Activated T-helper 1 cell treated with anti-CD3 and anti-CD28 coated beads, Interleukin-2, amount 50 U/mL, for 16 hours (primary cell): ENCODE measurements around the gene RIPOR1.
A peak's percentile ranks its signal among the peaks of the same experiment; 100 is the strongest.

Source experiments
- DNase-seq, 2 donors: peaks; one replicate each; pipeline ENCODE4 v3.0.0-alpha.2; 2020; ENCODE audit warnings: low read depth in 1 of 2, low spot score in 1 of 2

RIPOR1 gene

GRCh38 chr16:67539691-67540635, 11.3 kb downstream of the RIPOR1 start:
- DNase-seq: no peak

DNA sequence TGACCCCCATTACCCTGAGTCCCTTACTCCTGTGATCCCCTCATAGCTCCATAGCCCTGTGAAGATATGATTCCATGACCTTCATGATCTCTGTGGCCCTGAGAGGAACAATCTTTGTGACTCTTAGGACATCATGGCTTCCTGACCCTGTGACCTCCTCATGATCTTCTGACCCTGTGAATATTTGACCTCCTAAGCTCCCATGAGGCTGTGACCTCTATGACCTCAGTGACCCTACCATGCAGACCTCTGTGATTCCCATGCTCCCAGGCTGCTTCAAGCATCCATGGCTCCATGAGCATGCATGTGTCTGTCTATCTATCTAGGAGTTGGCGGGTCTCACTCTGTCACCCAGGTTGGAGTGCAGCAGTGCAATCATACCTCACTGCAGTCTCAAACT, 12.1 kb downstream of the RIPOR1 start:
- DNase-seq: no peak

DNA sequence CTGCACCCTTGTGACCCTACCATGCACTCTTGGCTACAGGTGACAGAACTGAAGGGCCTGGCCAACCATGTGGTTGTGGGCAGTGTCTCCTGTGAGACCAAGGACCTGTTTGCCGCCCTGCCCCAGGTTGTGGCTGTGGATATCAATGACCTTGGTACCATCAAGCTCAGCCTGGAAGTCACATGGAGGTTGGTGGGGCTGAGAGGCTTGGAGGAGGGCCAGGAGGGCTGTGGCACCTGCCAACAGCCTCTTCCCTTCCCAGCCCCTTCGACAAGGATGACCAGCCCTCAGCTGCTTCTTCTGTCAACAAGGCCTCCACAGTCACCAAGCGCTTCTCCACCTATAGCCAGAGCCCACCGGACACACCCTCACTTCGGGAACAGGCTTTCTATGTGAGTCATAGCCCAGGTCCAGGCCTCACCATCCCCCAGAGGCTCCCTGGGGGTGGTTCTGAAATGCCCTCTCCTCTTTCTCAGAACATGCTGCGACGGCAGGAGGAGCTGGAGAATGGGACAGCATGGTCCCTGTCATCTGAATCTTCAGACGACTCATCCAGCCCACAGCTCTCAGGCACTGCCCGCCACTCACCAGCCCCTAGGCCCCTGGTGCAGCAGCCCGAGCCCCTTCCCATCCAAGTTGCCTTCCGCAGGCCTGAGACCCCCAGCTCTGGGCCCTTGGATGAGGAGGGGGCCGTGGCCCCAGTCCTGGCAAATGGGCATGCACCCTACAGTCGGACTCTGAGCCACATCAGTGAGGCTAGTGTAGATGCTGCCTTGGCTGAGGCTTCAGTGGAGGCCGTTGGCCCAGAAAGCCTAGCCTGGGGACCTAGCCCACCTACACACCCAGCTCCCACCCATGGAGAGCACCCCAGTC, 13.0 kb downstream of the RIPOR1 start:
- DNase-seq: no peak

DNA sequence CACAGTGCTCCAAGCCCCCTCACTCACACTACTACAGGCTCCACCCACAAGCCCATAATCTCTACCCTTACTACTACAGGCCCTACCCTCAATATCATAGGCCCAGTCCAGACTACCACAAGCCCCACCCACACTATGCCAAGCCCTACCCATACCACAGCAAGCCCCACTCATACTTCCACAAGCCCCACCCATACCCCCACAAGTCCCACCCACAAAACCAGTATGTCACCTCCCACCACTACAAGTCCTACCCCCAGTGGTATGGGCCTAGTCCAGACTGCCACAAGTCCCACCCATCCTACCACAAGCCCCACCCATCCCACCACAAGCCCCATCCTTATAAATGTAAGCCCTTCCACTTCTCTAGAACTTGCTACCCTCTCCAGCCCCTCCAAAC, 13.8 kb downstream of the RIPOR1 start:
- DNase-seq: peak in 1 of 2 donors; percentile 40

- DNase-seq: no peak
These were observed 14.4 kb downstream of the RIPOR1 start for GRCh38 chr16:67543036-67543435.

DNA sequence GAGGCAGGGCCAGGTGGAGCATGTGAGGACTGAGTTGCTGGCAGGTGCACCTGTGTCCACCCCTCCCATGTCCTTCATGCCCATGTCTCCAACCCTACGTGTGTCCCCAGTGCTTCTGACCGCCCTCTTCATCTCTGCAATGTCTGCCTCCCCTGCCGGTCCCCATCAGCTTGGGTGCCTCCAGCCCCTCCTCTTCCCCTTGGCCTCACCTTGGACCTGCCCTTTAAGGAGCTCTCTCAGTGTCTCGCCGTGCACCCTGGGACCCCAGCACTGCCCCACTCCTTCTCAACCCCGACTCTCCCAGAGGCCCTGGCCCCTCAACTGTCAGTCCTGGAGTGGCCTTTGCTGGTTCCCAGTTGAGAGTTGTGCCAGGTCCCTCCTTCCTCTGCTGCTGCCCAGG, 15.0 kb downstream of the RIPOR1 start:
- DNase-seq: no peak

DNA sequence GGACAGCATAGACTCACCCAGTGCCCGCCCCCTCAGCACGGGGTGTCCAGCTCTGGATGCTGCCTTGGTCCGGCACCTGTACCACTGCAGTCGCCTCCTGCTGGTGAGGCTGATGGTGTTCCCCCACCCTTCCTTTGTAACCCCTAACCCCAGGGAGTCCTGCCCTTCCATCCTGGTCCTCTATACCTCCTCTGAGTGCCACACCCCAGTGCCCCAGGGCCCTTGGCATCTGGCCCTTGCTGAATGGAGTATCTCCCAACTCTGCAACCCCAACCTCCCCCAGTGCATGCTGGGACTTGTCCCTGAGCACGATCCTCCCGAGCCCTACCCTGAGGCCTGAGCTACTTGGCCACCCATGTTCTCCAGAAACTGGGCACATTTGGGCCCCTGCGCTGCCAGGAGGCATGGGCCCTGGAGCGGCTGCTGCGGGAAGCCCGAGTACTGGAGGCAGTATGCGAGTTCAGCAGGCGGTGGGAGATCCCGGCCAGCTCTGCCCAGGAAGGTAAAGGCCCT, 15.8 kb downstream of the RIPOR1 start:
- DNase-seq: no peak

GRCh38 chr16:67544844-67545664, 16.4 kb downstream of the RIPOR1 start:
- no peak for DNase-seq

DNA sequence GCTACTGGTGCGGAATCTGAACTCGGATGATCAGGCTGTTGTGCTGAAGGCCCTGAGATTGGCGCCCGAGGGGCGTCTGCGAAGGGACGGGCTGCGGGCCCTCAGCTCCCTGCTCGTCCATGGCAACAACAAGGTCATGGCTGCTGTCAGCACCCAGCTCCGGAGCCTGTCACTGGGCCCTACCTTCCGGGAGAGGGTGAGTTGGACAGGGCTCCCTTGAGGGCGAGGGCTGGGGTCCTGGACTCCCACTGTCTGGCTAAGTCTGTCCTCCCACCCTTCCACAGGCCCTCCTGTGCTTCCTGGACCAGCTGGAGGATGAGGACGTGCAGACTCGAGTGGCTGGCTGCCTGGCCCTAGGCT, 17.0 kb downstream of the RIPOR1 start:
- DNase-seq: no peak

- DNase-seq: no peak
These were observed 17.5 kb downstream of the RIPOR1 start for GRCh38 chr16:67546091-67546501.

- DNase-seq: peak; percentile 56 to 60
These were observed 18.3 kb downstream of the RIPOR1 start for GRCh38 chr16:67546761-67547422.

DNA sequence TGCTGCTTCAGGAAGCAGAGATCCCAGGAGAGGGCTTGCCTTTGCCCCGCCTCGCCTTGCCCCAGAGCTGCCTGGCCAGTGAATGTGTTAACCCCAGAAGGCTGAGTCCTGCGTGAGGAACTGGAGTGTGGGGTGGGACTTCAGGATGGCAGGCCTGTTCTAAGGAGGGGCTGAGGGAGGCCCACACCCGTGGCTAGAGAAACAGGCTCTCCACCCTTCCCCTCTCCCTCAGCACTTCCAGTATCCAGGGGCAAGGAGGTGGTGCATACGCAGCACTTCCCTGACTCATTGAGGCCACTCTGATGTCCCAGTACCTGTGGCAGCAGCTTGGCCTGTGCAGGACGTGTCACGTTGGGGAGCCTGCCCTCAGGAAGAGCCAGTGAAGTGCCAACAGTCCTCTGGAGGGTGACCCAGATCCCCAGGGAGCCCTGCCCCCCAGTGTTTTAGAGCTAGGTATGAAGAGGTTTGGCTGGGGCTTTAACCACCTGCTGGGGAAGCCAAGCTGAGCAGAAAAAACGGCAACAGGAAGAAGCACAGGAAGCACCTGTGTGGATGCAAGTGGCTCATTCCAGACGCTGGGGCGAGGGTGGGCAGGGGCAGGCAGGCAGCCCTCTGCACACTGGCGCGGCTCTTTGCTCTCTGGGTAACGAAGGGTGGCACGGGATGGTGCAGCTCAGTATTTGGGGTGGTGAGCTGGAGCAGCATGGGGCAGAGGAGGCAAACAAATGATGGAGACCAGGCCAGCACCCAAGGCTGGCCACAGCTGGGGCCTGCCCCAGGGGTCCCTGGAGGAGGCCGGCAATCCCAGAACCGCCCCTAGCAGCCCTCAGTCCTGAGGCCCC, 19.0 kb downstream of the RIPOR1 start:
- no peak for DNase-seq

DNA sequence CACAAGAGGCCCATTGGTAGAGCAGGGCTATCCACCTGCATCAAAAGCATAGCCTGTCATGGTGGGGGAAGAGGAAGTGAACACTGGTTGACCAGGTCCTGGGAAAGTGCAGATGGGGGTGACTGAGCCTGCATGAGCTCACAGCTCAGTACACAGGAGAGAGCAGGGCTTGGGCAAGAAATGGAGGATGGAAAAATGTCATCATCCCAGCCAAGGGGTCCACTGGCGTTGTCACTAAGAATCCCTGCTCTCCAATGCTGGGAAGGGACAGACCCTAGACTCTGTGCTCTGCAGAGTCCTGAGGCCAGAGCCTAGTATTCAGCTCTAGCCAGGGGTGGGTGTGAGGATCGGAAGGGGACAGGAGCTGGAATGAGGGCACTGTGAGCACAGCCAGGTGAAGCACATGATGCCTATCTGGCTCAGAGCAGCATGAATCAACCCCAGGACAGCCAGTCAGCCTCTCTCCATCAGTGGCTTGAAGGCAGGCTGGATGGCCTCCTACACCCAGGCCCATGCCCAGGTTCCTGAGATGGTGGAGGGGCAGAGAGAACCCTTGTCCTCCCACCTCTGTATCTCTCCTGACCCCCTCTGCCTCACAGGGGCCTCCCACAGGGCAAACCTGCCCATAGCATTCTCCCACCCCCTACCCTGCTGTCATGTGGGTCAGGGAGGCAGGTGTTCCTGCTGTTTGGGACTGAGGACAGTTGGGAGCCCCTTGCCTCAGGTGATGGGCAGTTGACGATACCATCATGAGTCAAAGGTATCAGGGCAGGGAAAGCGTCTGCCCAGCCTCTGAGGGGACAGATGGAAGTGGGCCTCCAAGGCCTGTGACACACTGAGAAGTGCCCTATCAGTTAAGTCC, 19.9 kb downstream of the RIPOR1 start:
- no peak for DNase-seq

DNA sequence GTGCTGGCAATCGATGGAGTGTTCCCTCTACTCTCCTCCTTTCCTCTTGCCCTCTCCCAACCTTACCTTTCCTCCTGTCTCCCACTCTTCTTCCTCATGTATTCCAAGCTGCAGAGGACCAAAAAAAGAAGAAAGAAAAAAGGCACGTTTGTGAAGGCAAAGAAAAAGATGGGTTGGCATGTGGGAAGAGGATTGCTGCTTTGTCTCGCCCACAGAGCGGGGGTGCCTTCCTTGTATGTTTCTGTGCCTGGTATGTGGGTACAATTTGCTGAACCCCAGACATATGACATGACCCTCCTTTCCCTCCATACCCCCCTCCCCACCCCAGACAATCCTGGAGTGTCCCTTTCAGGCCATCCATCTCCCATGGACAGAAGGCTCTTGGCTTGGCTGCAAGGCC, 20.6 kb downstream of the RIPOR1 start:
- DNase-seq: no peak

GRCh38 chr16:67549936-67550335, 21.3 kb downstream of the RIPOR1 start:
- no peak for DNase-seq

DNA sequence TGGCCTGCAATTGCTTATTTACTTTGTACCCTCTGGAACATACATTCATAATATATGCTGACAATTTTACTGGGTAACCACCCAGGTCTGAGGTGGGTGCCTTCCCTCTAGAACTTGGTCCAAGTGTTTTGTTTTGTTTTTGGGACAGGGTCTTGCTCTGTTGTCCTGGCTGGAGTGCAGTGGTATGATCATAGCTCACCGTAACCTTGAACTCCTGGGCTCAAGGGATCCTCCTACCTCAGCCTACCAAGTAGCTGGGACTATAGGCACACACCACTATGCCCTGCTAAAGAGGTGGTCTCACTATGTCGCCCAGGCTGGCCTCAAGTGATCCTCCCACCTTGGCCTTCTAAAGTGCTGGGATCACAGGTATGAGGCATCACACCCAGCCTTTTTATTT, 22.5 kb downstream of the RIPOR1 start:
- no peak for DNase-seq

GRCh38 chr16:67551972-67552371, 23.3 kb downstream of the RIPOR1 start:
- no peak for DNase-seq

DNA sequence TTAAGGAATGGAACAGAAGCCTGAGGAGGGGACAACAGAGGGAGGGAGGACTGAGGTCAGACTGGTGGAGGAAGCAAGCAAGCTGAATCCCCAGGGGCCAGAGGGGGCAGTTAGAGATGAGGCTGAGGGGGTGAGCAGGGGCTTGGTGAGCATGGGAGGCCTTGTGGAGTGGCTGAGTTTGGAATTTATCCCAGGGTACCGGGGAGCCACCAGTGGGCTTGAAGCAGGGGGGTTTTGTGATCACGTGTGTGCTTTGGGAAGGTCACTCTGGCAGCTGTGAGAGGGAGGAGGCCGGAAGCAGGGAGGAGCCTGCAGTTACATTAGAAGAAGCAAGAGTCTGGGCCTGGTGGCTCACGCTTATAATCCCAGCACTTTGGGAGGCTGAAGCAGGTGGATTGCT, 23.8 kb downstream of the RIPOR1 start:
- DNase-seq: no peak

DNA sequence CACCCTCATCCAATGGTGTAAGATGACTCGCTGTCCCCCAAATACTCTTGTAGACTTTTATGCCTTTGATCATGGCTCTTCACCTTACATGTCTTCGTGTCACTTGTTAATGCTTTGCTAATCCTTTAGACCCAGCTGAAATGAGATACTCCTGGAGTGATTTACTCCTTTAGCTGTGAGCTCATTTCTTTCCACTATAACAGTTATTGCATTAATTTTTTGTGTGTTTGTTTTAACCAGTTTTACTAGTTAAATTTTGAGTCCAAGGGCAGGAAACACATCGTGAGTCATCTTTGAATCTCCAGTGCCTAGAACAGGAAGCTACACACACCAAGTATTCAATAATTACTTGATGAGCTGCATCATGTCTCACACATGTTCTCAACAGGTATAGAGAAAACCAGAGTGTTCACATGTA, 27.2 kb downstream of the RIPOR1 start:
- no peak for DNase-seq
